H9 (cell line): ENCODE measurements around the gene CLIC1. TPM values are rescaled to one million over a fixed set of nuclear protein-coding genes. Genes with fewer than 3 reads are reported as not detected.

Experiments
- DNase-seq: peaks from one replicate; pipeline ENCODE4 v3.0.0-alpha.2; 2017
- H2AFZ ChIP-seq: one replicate; pipeline ENCODE4 v1.6.1; 2013; ENCODE audit warnings: mild to moderate bottlenecking, low read length, control low read depth, moderate library complexity
- H2AK5ac ChIP-seq: 2 replicates; pipeline ENCODE4 v1.6.1; 2013; ENCODE audit warnings: low read length, control low read depth, mixed read lengths; ENCODE audit not compliant: insufficient read length
- H2BK120ac ChIP-seq: one replicate; pipeline ENCODE4 v1.6.1; 2013; ENCODE audit warnings: low read depth, mild to moderate bottlenecking, low read length, control low read depth, inconsistent platforms; ENCODE audit not compliant: poor library complexity, severe bottlenecking
- H2BK12ac ChIP-seq: 2 replicates; pipeline ENCODE4 v1.6.1; 2013; ENCODE audit warnings: low read length, control low read depth, mixed read lengths, low read depth; ENCODE audit not compliant: insufficient read length
- H2BK15ac ChIP-seq: 2 replicates; pipeline ENCODE4 v1.6.1; 2013; ENCODE audit warnings: low read depth, low read length, control low read depth
- H2BK20ac ChIP-seq: one replicate; pipeline ENCODE4 v1.6.1; 2013; ENCODE audit warnings: low read depth, mild to moderate bottlenecking, low read length, control low read depth, inconsistent platforms; ENCODE audit not compliant: poor library complexity, severe bottlenecking
- H2BK5ac ChIP-seq: 2 replicates; pipeline ENCODE4 v1.6.1; 2013; ENCODE audit warnings: low read length, control low read depth, mixed read lengths; ENCODE audit not compliant: insufficient read length
- H3K14ac ChIP-seq: 2 replicates; pipeline ENCODE4 v1.6.1; 2013; ENCODE audit warnings: low read length, control low read depth; ENCODE audit not compliant: insufficient read depth
- H3K18ac ChIP-seq: 2 replicates; pipeline ENCODE4 v1.6.1; 2013; ENCODE audit warnings: low read depth, mild to moderate bottlenecking, mixed read lengths, low read length, control low read depth; ENCODE audit not compliant: insufficient read length
- H3K23ac ChIP-seq: 2 replicates; pipeline ENCODE4 v1.6.1; 2013; ENCODE audit warnings: low read length, control low read depth, mixed read lengths, low read depth; ENCODE audit not compliant: insufficient read length
- H3K23me2 ChIP-seq: 2 replicates; pipeline ENCODE4 v1.6.1; 2013; ENCODE audit warnings: low read depth, mild to moderate bottlenecking, mixed read lengths, low read length, control low read depth; ENCODE audit not compliant: insufficient read length, poor library complexity, severe bottlenecking
- H3K27ac ChIP-seq: 2 replicates; pipeline ENCODE4 v1.5.1; 2013; ENCODE audit warnings: low read length, control low read depth, mixed read lengths, low read depth; ENCODE audit not compliant: insufficient read length
- H3K27me3 ChIP-seq: 2 replicates; pipeline ENCODE4 v1.6.1; 2013; ENCODE audit warnings: low read length, control low read depth, inconsistent platforms; ENCODE audit not compliant: insufficient read depth
- H3K4ac ChIP-seq: 2 replicates; pipeline ENCODE4 v1.6.1; 2013; ENCODE audit warnings: low read depth, mild to moderate bottlenecking, control low read depth, inconsistent platforms, low read length, moderate library complexity
- H3K4me1 ChIP-seq: 2 replicates; pipeline ENCODE4 v1.6.1; 2013; ENCODE audit warnings: low read length, control low read depth, inconsistent platforms; ENCODE audit not compliant: insufficient read depth
- H3K4me2 ChIP-seq: 2 replicates; pipeline ENCODE4 v1.6.1; 2013; ENCODE audit warnings: low read length, control low read depth, mixed read lengths; ENCODE audit not compliant: insufficient read length, insufficient read depth
- H3K56ac ChIP-seq: 2 replicates; pipeline ENCODE4 v1.6.1; 2013; ENCODE audit warnings: low read depth, mild to moderate bottlenecking, mixed read lengths, low read length, control low read depth; ENCODE audit not compliant: insufficient read length
- H3K79me1 ChIP-seq: 2 replicates; pipeline ENCODE4 v1.6.1; 2013; ENCODE audit warnings: low read depth, mild to moderate bottlenecking, moderate library complexity, low read length, control low read depth, inconsistent platforms; ENCODE audit not compliant: insufficient read depth, poor library complexity, severe bottlenecking
- H3K79me2 ChIP-seq: 2 replicates; pipeline ENCODE4 v1.6.1; 2013; ENCODE audit warnings: low read length, control low read depth, inconsistent platforms; ENCODE audit not compliant: insufficient read depth
- H3K9ac ChIP-seq: 2 replicates; pipeline ENCODE4 v1.6.1; 2013; ENCODE audit warnings: low read length, control low read depth, mixed read lengths; ENCODE audit not compliant: insufficient read length; ENCODE audit errors: extremely low read depth
- H3K9me3 ChIP-seq: one replicate; pipeline ENCODE4 v1.6.1; 2013; ENCODE audit warnings: low read depth, low read length, inconsistent platforms; ENCODE audit not compliant: control insufficient read depth
- H3T11ph ChIP-seq: one replicate; pipeline ENCODE4 v1.6.1; 2013; ENCODE audit warnings: mild to moderate bottlenecking, low read length, control low read depth, inconsistent platforms
- H4K20me1 ChIP-seq: one replicate; pipeline ENCODE4 v1.6.1; 2013; ENCODE audit not compliant: control insufficient read depth, insufficient read length, insufficient read depth
- H4K5ac ChIP-seq: 2 replicates; pipeline ENCODE4 v1.6.1; 2013; ENCODE audit warnings: low read depth, mild to moderate bottlenecking, mixed read lengths, low read length, control low read depth; ENCODE audit not compliant: insufficient read length
- H4K8ac ChIP-seq: replicated peaks from 2 replicates; pipeline ENCODE4 v1.6.1; 2013; ENCODE audit warnings: low read length, control low read depth, mixed read lengths, low read depth; ENCODE audit not compliant: insufficient read length
- H4K91ac ChIP-seq: 2 replicates; pipeline ENCODE4 v1.6.1; 2013; ENCODE audit warnings: low read depth, mild to moderate bottlenecking, moderate library complexity, mixed read lengths, low read length, control low read depth; ENCODE audit not compliant: insufficient read length
- H3K27ac Mint-ChIP-seq, 3 experiments: 2 replicates in 2 of 3; 3 replicates in 1 of 3; pipeline ENCODE4 v1.8.0; 2020 to 2021; ENCODE audit warnings: mixed read lengths in 3 of 3, mild to moderate bottlenecking in 1 of 3, moderate library complexity in 1 of 3
- H3K27me3 Mint-ChIP-seq: 2 replicates; pipeline ENCODE4 v1.8.0; 2021; ENCODE audit warnings: low read depth, mild to moderate bottlenecking, moderate library complexity, mixed read lengths
- H3K36me3 Mint-ChIP-seq, 3 experiments: 2 replicates in 2 of 3; 3 replicates in 1 of 3; pipeline ENCODE4 v1.8.0; 2020 to 2021; ENCODE audit warnings: low read depth in 3 of 3, mixed read lengths in 3 of 3; ENCODE audit not compliant: insufficient read depth in 1 of 3
- H3K4me1 Mint-ChIP-seq, 2 experiments: 2 replicates each; pipeline ENCODE4 v1.8.0; 2020; ENCODE audit warnings: mixed read lengths in 2 of 2
- H3K4me3 Mint-ChIP-seq, 2 experiments: 2 replicates in 1 of 2; 3 replicates in 1 of 2; pipeline ENCODE4 v1.8.0; 2020 to 2021; ENCODE audit warnings: mild to moderate bottlenecking in 2 of 2, mixed read lengths in 2 of 2, moderate library complexity in 1 of 2
- H3K9me3 Mint-ChIP-seq, 2 experiments: 2 replicates in 1 of 2; 3 replicates in 1 of 2; pipeline ENCODE4 v1.8.0; 2020; ENCODE audit warnings: mild to moderate bottlenecking in 2 of 2, mixed read lengths in 2 of 2, moderate library complexity in 1 of 2
- CTCF ChIP-seq: fragments of 200-600 bp; sonication (generic); conservative IDR thresholded peaks from 3 replicates; pipeline ENCODE4 v1.8.0; 2021; ENCODE audit warnings: antibody characterized with exemption, mild to moderate bottlenecking
- WGBS: extraction: QIAGEN DNeasy Blood & Tissue Kit; methylation state at CpG from one replicate; pipeline ENCODE4 v1.1.7; 2013; ENCODE audit warnings: missing lambda C conversion rate, low lambda C conversion rate, mixed read lengths; ENCODE audit not compliant: insufficient read length; ENCODE audit errors: extremely low coverage; 5-methylcytosine and 5-hydroxymethylcytosine counted together
- total RNA-seq: library from RNA; stranded (reverse); gene quantifications from 2 replicates; pipeline ENCODE4 v1.2.1, GENCODE V29; 2021

CLIC1 gene
- total RNA-seq, 1 experiment from 2014 or later: 265 TPM

- Histone ChIP-seq H2BK5ac (no peak overlapping the region), H3K4me2 (no peak overlapping the region), H3K4ac (no peak overlapping the region), H3K23ac (no peak overlapping the region), H2BK15ac (no peak overlapping the region), H2AK5ac (no peak overlapping the region), H3K23me2 (peaks cover 32% of the 10 kb centered on the region), H3T11ph (no peak overlapping the region), H2BK120ac (no peak overlapping the region), H3K79me2 (peaks cover 6% of the 10 kb centered on the region; the same call in 1 of the 2 replicates), H4K20me1 (no peaks in the 10 kb centered on the region), H2AFZ (no peak overlapping the region), H3K9ac (no peak overlapping the region), H3K27me3 (no peaks in the 10 kb centered on the region), H3K14ac (no peak overlapping the region), H3K79me1 (no peaks in the 10 kb centered on the region), H3K56ac (no peak overlapping the region), H4K8ac (no peak overlapping the region), H3K4me1 (peaks cover 16% of the 10 kb centered on the region), H4K5ac (no peak overlapping the region), H2BK12ac (no peak overlapping the region), H3K18ac (no peak overlapping the region), H3K9me3 (no peaks in the 10 kb centered on the region), H4K91ac (no peak overlapping the region), H2BK20ac (no peak overlapping the region), H3K27ac (no peak overlapping the region)
- peak overlapping the region; percentile 71 to 88 (median 84) for H3K27ac Mint-ChIP-seq
- H3K4me1 Mint-ChIP-seq: peaks cover 44 to 54% of the 10 kb centered on the region in 2 experiments
- peak; percentile 38 for DNase-seq
- no peaks in the 10 kb centered on the region for H3K9me3 Mint-ChIP-seq
- peaks cover 26 to 37% (median 27%) of the 10 kb centered on the region in 3 experiments for H3K36me3 Mint-ChIP-seq
- WGBS: no CpG with 5 or more reads among the region's 6 CpGs
- TF ChIP-seq CTCF: peak; percentile 51
- H3K4me3 Mint-ChIP-seq: peak overlapping the region; percentile 91 to 98; a peak in 4 of 5 replicates
- H3K27me3 Mint-ChIP-seq: no peaks in the 10 kb centered on the region
Observed at GRCh38 chr6:31737991-31738979, 2.0 kb upstream of the CLIC1 start.
